SK-N-SH (cell line): Measurements from ENCODE around the gene KEL. TPM values are rescaled to one million over a fixed set of nuclear protein-coding genes. Genes with fewer than 3 reads are reported as not detected.

Experiments used
- CTCF ChIA-PET: fragments of 300-600, 350-600 bp; formaldehyde crosslinking; extraction: SDS; loops from one replicate; lab custom pipeline; 2021; lab: Yijun Ruan, JAX
- POLR2A ChIA-PET: fragments of 350-600 bp; sonication (Branson Sonifier 250); formaldehyde crosslinking; extraction: SDS; loops from one replicate; lab custom pipeline; 2020; ENCODE audit warnings: antibody characterized with exemption, inconsistent platforms; lab: Yijun Ruan, JAX
- DNase-seq: peaks from one replicate; pipeline ENCODE4 v3.0.0; 2012
- H2AFZ ChIP-seq: fragments of 200-600 bp; sonication (generic); 2 replicates; pipeline ENCODE4 v1.8.1; 2016; ENCODE audit warnings: antibody characterized with exemption, mild to moderate bottlenecking, low read depth
- H3F3A ChIP-seq: fragments of 200-600 bp; sonication (generic); replicated peaks from 2 replicates; pipeline ENCODE3; 2016; ENCODE audit warnings: antibody characterized with exemption, mild to moderate bottlenecking; ENCODE audit not compliant: insufficient read depth
- H3K27ac ChIP-seq, 2 experiments: fragments of 200-500 bp in 1 of 2; fragments of 200-600 bp in 1 of 2; sonication (Bioruptor generic) in 1 of 2; sonication (generic), shearing (Covaris generic) in 1 of 2; 2 replicates each; pipeline versions ENCODE4 v1.5.1 to v1.6.1; 2014 to 2016; ENCODE audit warnings: low read depth in 2 of 2, inconsistent platforms in 1 of 2, low read length in 1 of 2, mild to moderate bottlenecking in 1 of 2, mixed read lengths in 1 of 2
- H3K27me3 ChIP-seq: fragments of 200-600 bp; sonication (generic), shearing (Covaris generic); 2 replicates; pipeline ENCODE4 v1.6.1; 2016; ENCODE audit warnings: mixed run types; ENCODE audit not compliant: insufficient read depth
- H3K36me3 ChIP-seq, 2 experiments: fragments of 200-500 bp in 1 of 2; fragments of 200-600 bp in 1 of 2; sonication (Bioruptor generic) in 1 of 2; sonication (generic) in 1 of 2; replicated peaks in 1 of 2; 2 replicates each; pipeline versions ENCODE3 to v1.5.1; 2014 to 2016; ENCODE audit warnings: low read length in 1 of 2, mild to moderate bottlenecking in 1 of 2; ENCODE audit not compliant: insufficient read depth in 2 of 2, control insufficient read depth in 1 of 2
- H3K4me1 ChIP-seq, 2 experiments: fragments of 200-500 bp in 1 of 2; fragments of 200-600 bp in 1 of 2; sonication (Bioruptor generic) in 1 of 2; sonication (generic), shearing (Covaris generic) in 1 of 2; 2 replicates each; pipeline versions ENCODE4 v1.5.1 to v1.6.1; 2014 to 2016; ENCODE audit warnings: low read depth in 1 of 2, low read length in 1 of 2, mixed run types in 1 of 2; ENCODE audit not compliant: insufficient read depth in 2 of 2, control insufficient read depth in 1 of 2
- H3K4me2 ChIP-seq: fragments of 200-600 bp; sonication (generic), shearing (Covaris generic); 2 replicates; pipeline ENCODE4 v1.6.1; 2017; ENCODE audit warnings: mixed run types
- H3K4me3 ChIP-seq, 2 experiments: fragments of 200-500 bp in 1 of 2; fragments of 200-600 bp in 1 of 2; sonication (Bioruptor generic) in 1 of 2; sonication (generic), shearing (Covaris generic) in 1 of 2; 2 replicates each; pipeline versions ENCODE4 v1.5.1 to v1.8.1; 2014 to 2016; ENCODE audit warnings: low read depth in 2 of 2, inconsistent platforms in 1 of 2, low read length in 1 of 2, mild to moderate bottlenecking in 1 of 2, mixed read lengths in 1 of 2, moderate library complexity in 1 of 2
- H3K79me2 ChIP-seq: fragments of 200-600 bp; sonication (generic); 2 replicates; pipeline ENCODE4 v1.8.1; 2017; ENCODE audit warnings: mild to moderate bottlenecking; ENCODE audit not compliant: insufficient read depth
- H3K9ac ChIP-seq: fragments of 200-600 bp; sonication (generic); 2 replicates; pipeline ENCODE4 v1.6.1; 2017; ENCODE audit warnings: mixed run types
- H3K9me2 ChIP-seq: fragments of 200-600 bp; sonication (generic); 2 replicates; pipeline ENCODE4 v1.6.1; 2017; ENCODE audit warnings: mixed run types
- H3K9me3 ChIP-seq: fragments of 200-600 bp; sonication (generic); 2 replicates; pipeline ENCODE4 v1.6.1; 2017; ENCODE audit warnings: mixed run types, mild to moderate bottlenecking, moderate library complexity
- H4K20me1 ChIP-seq: fragments of 200-600 bp; sonication (generic); 2 replicates; pipeline ENCODE4 v1.6.1; 2017; ENCODE audit warnings: mild to moderate bottlenecking, mixed run types; ENCODE audit not compliant: insufficient read depth
- CTCF ChIP-seq: fragments of 200-600 bp; sonication (generic); IDR thresholded peaks from 2 replicates; pipeline ENCODE4 v1.6.1; 2017; ENCODE audit warnings: antibody characterized with exemption, mild to moderate bottlenecking, moderate library complexity
- NFIC ChIP-seq: IDR thresholded peaks from 2 replicates; pipeline ENCODE4 v1.4.0; 2012; ENCODE audit warnings: borderline replicate concordance
- NRF1 ChIP-seq: IDR thresholded peaks from 2 replicates; pipeline ENCODE4 v1.6.1; 2012; ENCODE audit warnings: low read depth, mild to moderate bottlenecking, low read length
- POLR2AphosphoS5 ChIP-seq: IDR thresholded peaks from 2 replicates; pipeline ENCODE4 v1.6.1; 2012; ENCODE audit warnings: low read depth, low read length
- RAD21 ChIP-seq: IDR thresholded peaks from 2 replicates; pipeline ENCODE4 v1.6.1; 2012; ENCODE audit warnings: mild to moderate bottlenecking, low read length
- RCOR1 ChIP-seq: fragments of 150-350 bp; IDR thresholded peaks from 2 replicates; pipeline ENCODE4 v1.6.1; 2017; ENCODE audit warnings: antibody characterized with exemption, low read length
- REST ChIP-seq: IDR thresholded peaks from 2 replicates; pipeline ENCODE4 v1.6.1; 2012; ENCODE audit warnings: mild to moderate bottlenecking, low read depth, low read length, moderate library complexity
- SMC3 ChIP-seq: IDR thresholded peaks from 2 replicates; pipeline ENCODE4 v1.6.1; 2012; ENCODE audit warnings: low read depth, low read length, improper control_type of control experiment
- TCF12 ChIP-seq: IDR thresholded peaks from 2 replicates; pipeline ENCODE4 v1.4.0; 2012
- TEAD4 ChIP-seq: IDR thresholded peaks from 2 replicates; pipeline ENCODE4 v1.4.0; 2012; ENCODE audit warnings: mild to moderate bottlenecking, borderline replicate concordance; ENCODE audit not compliant: insufficient read depth
- USF1 ChIP-seq: IDR thresholded peaks from 2 replicates; pipeline ENCODE4 v1.4.0; 2012; ENCODE audit warnings: low read depth, borderline replicate concordance
- USF2 ChIP-seq: fragments of 150-350 bp; IDR thresholded peaks from 2 replicates; pipeline ENCODE4 v1.6.1; 2017; ENCODE audit warnings: antibody characterized with exemption, low read length, low read depth, borderline replicate concordance
- WGBS: methylation state at CpG from one replicate; pipeline ENCODE4 v1.1.6; 2017; ENCODE audit warnings: low lambda C conversion rate; 5-methylcytosine and 5-hydroxymethylcytosine counted together
- polyA plus RNA-seq, 3 experiments: library from polyadenylated mRNA; depleted of rRNA; stranded (reverse); fragments of >200 nt; gene quantifications; 2 replicates each; pipeline ENCODE4 v1.2.3, GENCODE V29; 2012

The KEL gene
- polyA plus RNA-seq, 1 of the 3 experiments (the other 2 are of a cell fraction): 0.05 TPM

- 2% methylated on average over 3 of the region's 3 CpGs for WGBS
- H3K79me2 ChIP-seq: no peaks in the 10 kb centered on the region
- no peaks in the 10 kb centered on the region for H4K20me1 ChIP-seq
- no peaks in the 10 kb centered on the region; the same call in 1 of the 2 replicates for H3K27me3 ChIP-seq
- no peak overlapping the region for H3K27ac ChIP-seq
- DNase-seq: peak; percentile 18
- H3K4me1 ChIP-seq: no peaks in the 10 kb centered on the region
- H3K36me3 ChIP-seq: no peaks in the 10 kb centered on the region
- no peak for TF ChIP-seq POLR2AphosphoS5
- no peak for TF ChIP-seq TCF12
- no peak for TF ChIP-seq USF2
- no peak for TF ChIP-seq NFIC
- TF ChIP-seq NRF1: no peak
- no peak for TF ChIP-seq USF1
- TF ChIP-seq RAD21: peak; percentile 58
- peak; percentile 26 for TF ChIP-seq SMC3
- no peak for TF ChIP-seq RCOR1
- TF ChIP-seq CTCF: peak; percentile 52
- TF ChIP-seq REST: no peak
- TF ChIP-seq TEAD4: no peak
- no peak overlapping the region for H3K4me2 ChIP-seq
- POLR2A ChIA-PET: interaction anchor here (0.6 kb wide), 1 partner anchor 17 kb away, joined by 3 read pairs; no protein-coding TSS in a partner anchor
- H2AFZ ChIP-seq: no peak overlapping the region
- CTCF ChIA-PET: interaction anchor here (1.6 to 23.7 kb wide), 16 partner anchors 10 to 524 kb away, joined by 3 to 450 read pairs (median 10); partner anchors contain the start of genes EPHB6 and TAS2R40
- H3K9me3 ChIP-seq: no peaks in the 10 kb centered on the region
- H3F3A ChIP-seq: no peaks in the 10 kb centered on the region
- no peaks in the 10 kb centered on the region for H3K9me2 ChIP-seq
- no peak overlapping the region for H3K4me3 ChIP-seq
- H3K9ac ChIP-seq: no peak overlapping the region
Measured at GRCh38 chr7:143002106-143002505, 39.9 kb upstream of the KEL start.
